Keratinocyte (primary cell): ENCODE measurements around the gene DENND6A. TPM values are rescaled to one million over a fixed set of nuclear protein-coding genes. Genes with fewer than 3 reads are reported as not detected.
A peak's percentile ranks its signal among the peaks of the same experiment; 100 is the strongest.

Experiments
- DNase-seq: peaks from one replicate; pipeline ENCODE4 v3.0.0-alpha.2; 2011; ENCODE audit warnings: low read depth, missing footprints, low spot score
- FAIRE-seq: peaks from 2 replicates; lab custom pipeline; 2011; peaks lifted over from hg19 to GRCh38; lab: Jason Lieb, UNC
- H2AFZ ChIP-seq: 2 replicates; pipeline ENCODE4 v1.6.0; 2012; ENCODE audit warnings: low read length, control low read depth, inconsistent platforms; ENCODE audit not compliant: control insufficient read depth
- H3K27ac ChIP-seq: 2 replicates; pipeline ENCODE4 v1.5.1; 2011; ENCODE audit warnings: low read length; ENCODE audit not compliant: control insufficient read depth, insufficient read depth
- H3K27me3 ChIP-seq: 3 replicates; pipeline ENCODE4 v1.6.0; 2011; ENCODE audit warnings: low read length; ENCODE audit not compliant: control insufficient read depth, insufficient read depth; ENCODE audit errors: extremely low read depth
- H3K36me3 ChIP-seq, 2 experiments: 2 replicates in 1 of 2; 3 replicates in 1 of 2; pipeline ENCODE4 v1.5.1; 2011; ENCODE audit warnings: low read length in 2 of 2, mild to moderate bottlenecking in 1 of 2; ENCODE audit not compliant: control insufficient read depth in 2 of 2, insufficient read depth in 2 of 2; ENCODE audit errors: extremely low read depth in 1 of 2
- H3K4me1 ChIP-seq: 3 replicates; pipeline ENCODE4 v1.5.1; 2011; ENCODE audit warnings: low read length; ENCODE audit not compliant: control insufficient read depth, insufficient read depth; ENCODE audit errors: extremely low read depth
- H3K4me2 ChIP-seq: 3 replicates; pipeline ENCODE4 v1.6.0; 2011; ENCODE audit warnings: low read depth, low read length; ENCODE audit not compliant: control insufficient read depth, insufficient read depth; ENCODE audit errors: extremely low read depth
- H3K4me3 ChIP-seq, 3 experiments: fragments of 200-600 bp in 1 of 3; sonication (generic) in 1 of 3; 2 replicates in 2 of 3; 3 replicates in 1 of 3; pipeline ENCODE4 v1.5.1; 2011 to 2016; ENCODE audit warnings: low read length in 3 of 3, mild to moderate bottlenecking in 3 of 3, control low read depth in 2 of 3, inconsistent platforms in 1 of 3, low read depth in 1 of 3, mixed read lengths in 1 of 3, mixed run types in 1 of 3, moderate library complexity in 1 of 3; ENCODE audit not compliant: control insufficient read depth in 2 of 3, insufficient read depth in 2 of 3; ENCODE audit errors: extremely low read depth in 1 of 3
- H3K79me2 ChIP-seq: 2 replicates; pipeline ENCODE4 v1.6.0; 2012; ENCODE audit warnings: low read length; ENCODE audit not compliant: control insufficient read depth, insufficient read depth
- H3K9ac ChIP-seq: 3 replicates; pipeline ENCODE4 v1.6.0; 2011; ENCODE audit warnings: low read length; ENCODE audit not compliant: control insufficient read depth, insufficient read depth; ENCODE audit errors: extremely low read depth
- H3K9me1 ChIP-seq: 3 replicates; pipeline ENCODE4 v1.6.0; 2011; ENCODE audit warnings: low read length; ENCODE audit not compliant: control insufficient read depth, insufficient read depth; ENCODE audit errors: extremely low read depth
- H3K9me3 ChIP-seq: 2 replicates; pipeline ENCODE4 v1.5.1; 2012; ENCODE audit warnings: low read depth, low read length; ENCODE audit not compliant: control insufficient read depth
- H4K20me1 ChIP-seq: 3 replicates; pipeline ENCODE4 v1.6.0; 2011; ENCODE audit warnings: low read length; ENCODE audit not compliant: control insufficient read depth, insufficient read depth; ENCODE audit errors: extremely low read depth
- EZH2 ChIP-seq: IDR thresholded peaks from one replicate; pipeline ENCODE4 v1.6.1; 2012; ENCODE audit warnings: inconsistent platforms, mild to moderate bottlenecking, low read length, moderate library complexity
- dilution Hi-C: fragments of 300-500 bp; cut with MboI; formaldehyde crosslinking; loops from one replicate; pipeline ENCODE4 v1.7.0; 2020; ENCODE audit warnings: low sequenced_read_pairs; ENCODE audit not compliant: extremely low pct_ligation_motif_present
- polyA plus RNA-seq, 5 experiments: library from polyadenylated mRNA; depleted of rRNA in 3 of 5; stranded (reverse) in 3 of 5; stranded (forward) in 1 of 5; unstranded in 1 of 5; fragments of >200 nt; gene quantifications; 1 replicate in 1 of 5; 2 replicates in 3 of 5; 3 replicates in 1 of 5; pipeline versions ENCODE4 v1.2.1 to v1.2.3, GENCODE V29; 2011 to 2012; ENCODE audit warnings: missing spikeins in 2 of 5, low read depth in 1 of 5, low replicate concordance in 1 of 5
- TF ChIP-seq, protein P1 (sequence below), 3 experiments: IDR thresholded peaks in 1 of 3; conservative IDR thresholded peaks in 1 of 3; optimal IDR thresholded peaks in 1 of 3; 2 replicates in 2 of 3; 3 replicates in 1 of 3; pipeline versions ENCODE3 to v1.5.1; 2011; ENCODE audit warnings: low read length in 3 of 3, mild to moderate bottlenecking in 3 of 3, moderate library complexity in 2 of 3, control low read depth in 1 of 3, inconsistent platforms in 1 of 3; ENCODE audit not compliant: insufficient read depth in 2 of 3; ENCODE audit errors: extremely low read depth in 1 of 3

The DENND6A gene
- polyA plus RNA-seq, 1 donor (not counting 4 experiments of a cell fraction or from before 2014, with no cell fraction given), result 22.8 TPM

DNA sequence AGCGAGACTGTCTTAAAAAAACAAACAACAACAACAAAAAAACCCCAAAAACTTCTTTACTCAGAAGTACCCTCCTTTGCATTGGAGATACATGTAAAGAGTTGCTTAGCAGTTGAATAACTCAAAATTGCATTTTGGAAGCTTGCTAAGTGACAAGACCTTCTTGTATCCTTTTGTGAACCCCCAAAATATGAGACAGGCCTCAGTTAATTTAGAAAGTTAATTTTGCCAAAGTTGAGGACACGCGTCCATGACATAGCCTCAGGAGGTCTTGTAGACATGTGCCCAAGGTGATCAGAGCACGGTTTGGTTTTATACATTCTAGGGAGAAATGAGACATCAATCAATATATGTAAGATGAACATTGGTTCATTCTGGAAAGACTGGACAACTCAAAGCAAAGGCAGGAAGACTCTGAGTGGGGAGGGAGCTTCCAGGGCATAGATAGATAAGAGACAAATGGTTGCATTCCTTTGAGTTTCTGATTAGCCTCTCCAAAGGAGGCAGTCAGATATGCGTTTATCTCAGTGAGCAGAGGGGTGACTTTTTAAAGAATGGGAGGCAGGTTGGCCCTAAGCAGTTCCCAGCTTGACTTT lies 94.0 kb downstream of the DENND6A start:
- no peak for TF ChIP-seq EZH2
- TF ChIP-seq, protein P1, sequence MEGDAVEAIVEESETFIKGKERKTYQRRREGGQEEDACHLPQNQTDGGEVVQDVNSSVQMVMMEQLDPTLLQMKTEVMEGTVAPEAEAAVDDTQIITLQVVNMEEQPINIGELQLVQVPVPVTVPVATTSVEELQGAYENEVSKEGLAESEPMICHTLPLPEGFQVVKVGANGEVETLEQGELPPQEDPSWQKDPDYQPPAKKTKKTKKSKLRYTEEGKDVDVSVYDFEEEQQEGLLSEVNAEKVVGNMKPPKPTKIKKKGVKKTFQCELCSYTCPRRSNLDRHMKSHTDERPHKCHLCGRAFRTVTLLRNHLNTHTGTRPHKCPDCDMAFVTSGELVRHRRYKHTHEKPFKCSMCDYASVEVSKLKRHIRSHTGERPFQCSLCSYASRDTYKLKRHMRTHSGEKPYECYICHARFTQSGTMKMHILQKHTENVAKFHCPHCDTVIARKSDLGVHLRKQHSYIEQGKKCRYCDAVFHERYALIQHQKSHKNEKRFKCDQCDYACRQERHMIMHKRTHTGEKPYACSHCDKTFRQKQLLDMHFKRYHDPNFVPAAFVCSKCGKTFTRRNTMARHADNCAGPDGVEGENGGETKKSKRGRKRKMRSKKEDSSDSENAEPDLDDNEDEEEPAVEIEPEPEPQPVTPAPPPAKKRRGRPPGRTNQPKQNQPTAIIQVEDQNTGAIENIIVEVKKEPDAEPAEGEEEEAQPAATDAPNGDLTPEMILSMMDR (optimal IDR thresholded peaks at IDR 0.05 in 1 of 3, IDR thresholded peaks at IDR 0.05 in 1 of 3, conservative IDR thresholded peaks at IDR 0.05 in 1 of 3; ENCODE audit: extremely low read depth in 1 of 3, insufficient read depth in 2 of 3, low read length in 3 of 3), result no peak
- FAIRE-seq, result no peak
- peak overlapping the region; percentile 38 for H2AFZ ChIP-seq

DNA sequence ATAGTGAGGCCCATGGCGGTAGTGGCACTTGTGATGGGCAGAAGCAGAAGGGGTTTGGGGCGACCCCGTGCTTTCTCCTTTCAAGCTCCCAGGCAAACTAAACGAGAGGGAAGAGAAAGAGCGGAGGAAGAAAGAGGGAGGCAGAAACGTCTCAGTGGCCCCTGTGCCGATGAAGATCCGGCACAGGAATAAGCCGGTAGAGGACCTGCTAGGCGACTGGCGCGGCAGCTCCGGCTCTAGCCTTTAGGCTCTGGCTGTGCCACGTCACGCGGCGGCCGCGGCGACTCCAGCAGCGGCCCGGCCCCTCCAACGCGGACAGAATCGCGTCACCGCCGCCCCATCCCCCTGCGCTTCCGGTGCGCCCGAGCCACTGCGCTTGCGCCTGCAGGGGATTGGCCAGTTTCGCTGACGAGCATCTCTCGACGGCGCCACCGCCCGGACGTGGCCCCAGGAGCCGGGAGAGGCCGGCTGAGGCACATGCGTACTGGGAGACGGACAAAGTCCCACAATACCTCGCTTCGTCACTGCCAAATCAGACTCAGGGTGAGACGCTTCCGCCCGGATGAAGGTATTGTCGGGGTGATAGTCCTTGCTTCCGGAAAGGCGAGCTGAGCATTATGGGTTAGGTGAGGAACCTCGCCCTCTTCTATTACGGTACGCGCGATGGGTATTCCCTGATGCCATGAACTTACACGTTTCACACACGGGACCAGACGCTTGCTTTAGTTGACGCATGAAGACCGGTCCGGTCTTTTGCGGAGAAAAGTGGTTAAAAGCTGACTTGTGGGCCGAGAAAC lies 95.6 kb downstream of the DENND6A start, which contains the start of gene ARF4:
TSS of gene ARF4 (minus strand) at position 218 of the 797 bp plus-strand sequence. CDS start at position 14, 204 bp downstream.
- Histone ChIP-seq H3K27ac (peak within 1 kb of the TSS; percentile 99), H3K27me3 (no peaks in the 10 kb centered on the region), H2AFZ (peak within 1 kb of the TSS; percentile 79), H3K79me2 (peaks cover 54% of the 10 kb centered on the region), H3K4me2 (peak within 1 kb of the TSS; percentile 86), H4K20me1 (peaks cover 30% of the 10 kb centered on the region), H3K4me1 (peaks cover 15% of the 10 kb centered on the region), H3K9me1 (no peaks in the 10 kb centered on the region), H3K9me3 (no peaks in the 10 kb centered on the region), H3K4me3 (peak within 1 kb of the TSS; percentile 57 to 95 (median 92)), H3K36me3 (no peaks in the 10 kb centered on the region), H3K9ac (peak within 1 kb of the TSS; percentile 97)
- dilution Hi-C loops, result no loop called here
- DNase-seq, result peak; percentile 95
- TF ChIP-seq, protein P1 (optimal IDR thresholded peaks at IDR 0.05 in 1 of 3, IDR thresholded peaks at IDR 0.05 in 1 of 3, conservative IDR thresholded peaks at IDR 0.05 in 1 of 3; ENCODE audit: extremely low read depth in 1 of 3, insufficient read depth in 2 of 3, low read length in 3 of 3), result peak; percentile 14 to 48 (median 20)
- TF ChIP-seq EZH2, result no peak
- FAIRE-seq, result peak; percentile 95

More for the DNA sequence above, 94.0 kb downstream of the DENND6A start:
- no peaks in the 10 kb centered on the region for H3K9me3 ChIP-seq
- no peaks in the 10 kb centered on the region for H3K36me3 ChIP-seq
- peak overlapping the region; percentile 52 to 86 (median 83) for H3K4me3 ChIP-seq
- peak overlapping the region; percentile 99 for H3K27ac ChIP-seq
- peaks cover 18% of the 10 kb centered on the region for H4K20me1 ChIP-seq
- dilution Hi-C loops, result no loop called here
- DNase-seq, result no peak
- peak overlapping the region; percentile 86 for H3K4me2 ChIP-seq
- H3K79me2 ChIP-seq, result peaks cover 38% of the 10 kb centered on the region
- no peaks in the 10 kb centered on the region for H3K27me3 ChIP-seq
- no peaks in the 10 kb centered on the region for H3K9me1 ChIP-seq
- H3K9ac ChIP-seq, result peak overlapping the region; percentile 96
- peaks cover 11% of the 10 kb centered on the region for H3K4me1 ChIP-seq
